WI38 (cell line): ENCODE data around the gene PKN2.

Experiments used
- H3K4me3 ChIP-seq: 2 replicates; pipeline ENCODE4 v1.5.1; 2011; ENCODE audit warnings: low read depth, mild to moderate bottlenecking, control low read depth, low read length
- CTCF ChIP-seq: IDR thresholded peaks from 2 replicates; pipeline ENCODE4 v1.5.1; 2012; ENCODE audit warnings: low read depth, mild to moderate bottlenecking, control low read depth, low read length

The PKN2 gene

GRCh38 chr1:88678405-88678804, 5.7 kb upstream of the PKN2 start:
- H3K4me3 ChIP-seq, result no peak overlapping the region
- no peak for TF ChIP-seq CTCF

- H3K4me3 ChIP-seq, result no peak overlapping the region
- no peak for TF ChIP-seq CTCF
These were observed 3.6 kb upstream of the PKN2 start for GRCh38 chr1:88680471-88680870.

GRCh38 chr1:88680911-88681622, 3.0 kb upstream of the PKN2 start:
- no peak overlapping the region for H3K4me3 ChIP-seq
- no peak for TF ChIP-seq CTCF

GRCh38 chr1:88684482-88685258, 597 bp downstream of the PKN2 start:
- H3K4me3 ChIP-seq, result peak overlapping the region; percentile 79
- no peak for TF ChIP-seq CTCF

- H3K4me3 ChIP-seq, result peak overlapping the region; percentile 79
- TF ChIP-seq CTCF, result no peak
These were observed 1.2 kb downstream of the PKN2 start for GRCh38 chr1:88685259-88685620.

GRCh38 chr1:88691540-88691939, 7.5 kb downstream of the PKN2 start:
- no peak for TF ChIP-seq CTCF
- H3K4me3 ChIP-seq, result no peak overlapping the region

- peak overlapping the region; percentile 46 for H3K4me3 ChIP-seq
- TF ChIP-seq CTCF, result no peak
These were observed 11.7 kb downstream of the PKN2 start for GRCh38 chr1:88695781-88696180.
